NCI-H460 (cell line): Measurements from ENCODE around the gene BRD3. TPM values are rescaled to one million over a fixed set of nuclear protein-coding genes. Genes with fewer than 3 reads are reported as not detected.

Source experiments
- DNase-seq: peaks from one replicate; pipeline ENCODE4 v3.0.0-alpha.2; 2016; ENCODE audit warnings: low read depth; ENCODE audit errors: extremely low read depth
- total RNA-seq: library from RNA; depleted of rRNA; stranded (reverse); fragments of >200 nt; shearing (Covaris generic); gene quantifications from 2 replicates; pipeline ENCODE4 v1.2.3, GENCODE V29; 2014

The BRD3 gene
- total RNA-seq, 1 experiment from 2014 or later: 9.0 TPM

- no peak for DNase-seq
Observed at GRCh38 chr9:134040176-134040565, 27.7 kb downstream of the BRD3 start.

DNA sequence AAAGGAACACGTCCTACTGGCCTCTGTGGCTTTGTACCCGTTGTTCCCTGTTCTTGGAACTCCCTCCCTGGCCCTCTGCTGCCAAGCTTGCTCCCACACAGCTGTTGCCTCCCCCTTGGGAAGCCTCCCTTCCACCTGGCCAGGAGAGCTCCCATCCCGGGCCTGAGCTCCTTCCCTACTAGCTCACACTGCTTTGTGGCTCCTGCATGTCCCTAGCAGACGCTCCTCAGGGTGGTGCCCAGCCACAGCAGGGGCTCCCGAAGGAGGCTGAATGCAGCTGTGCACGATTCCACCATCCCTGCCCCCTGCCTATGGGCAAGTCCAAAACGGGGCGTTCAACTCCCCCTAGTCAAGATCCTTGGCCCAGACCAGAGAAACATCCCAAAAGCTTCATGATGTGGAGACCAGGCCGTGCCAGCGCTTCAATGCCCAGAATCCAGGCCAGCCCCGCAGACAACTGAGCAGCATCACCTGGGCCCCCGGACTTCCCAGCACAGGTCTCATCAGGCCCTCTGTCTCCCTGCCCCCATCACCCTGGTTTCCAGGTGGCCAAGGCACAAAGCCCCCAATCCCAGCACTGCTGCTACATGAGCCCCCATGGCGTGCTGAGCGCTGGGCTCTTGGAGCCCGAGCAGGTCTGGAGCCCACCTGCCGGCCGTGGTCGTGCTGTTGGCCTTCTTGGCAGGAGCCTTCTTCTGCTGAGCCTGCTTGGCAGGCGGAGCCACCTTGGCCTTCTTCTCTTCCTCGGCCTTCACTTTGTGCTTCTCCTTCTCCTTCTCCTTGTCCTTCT, 28.2 kb downstream of the BRD3 start:
- no peak for DNase-seq

DNA sequence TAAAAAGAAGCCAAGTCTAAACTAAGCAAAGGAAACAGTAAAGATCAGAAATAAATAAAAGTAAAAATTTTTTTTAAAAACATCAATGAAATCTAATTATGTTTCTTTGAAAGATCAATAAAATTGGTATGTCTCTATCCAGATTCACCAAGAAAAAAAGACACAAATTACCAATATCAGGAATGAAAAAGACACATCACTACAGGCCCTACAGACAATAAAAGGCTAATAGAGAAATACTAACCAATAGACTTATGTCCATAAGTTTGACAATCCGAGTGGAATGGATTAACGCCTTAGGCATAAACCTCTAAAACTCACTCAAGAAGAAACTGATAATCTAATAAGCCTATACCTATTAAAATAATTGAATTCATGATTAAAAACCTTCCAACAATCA, 30.2 kb downstream of the BRD3 start:
- no peak for DNase-seq

DNA sequence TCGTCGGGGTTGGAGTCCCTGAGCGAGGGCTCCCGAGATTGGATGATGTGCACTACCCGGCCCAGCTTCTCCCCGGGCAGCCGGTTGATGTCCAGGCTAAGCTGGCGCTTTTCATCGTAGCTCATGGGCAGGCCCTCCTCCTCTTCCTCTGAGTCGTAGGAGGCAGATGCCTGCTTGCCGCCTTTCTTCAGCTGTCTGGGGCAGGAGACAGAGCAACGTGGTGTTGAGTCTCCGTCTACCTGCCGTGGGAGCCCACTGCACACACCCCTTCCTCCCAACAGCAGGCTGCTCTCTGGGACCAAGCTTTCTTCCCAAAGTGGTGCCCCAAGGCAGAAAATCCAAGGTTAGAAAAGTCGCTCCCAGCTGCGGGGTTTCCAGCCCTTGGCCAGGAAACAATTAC, 31.7 kb downstream of the BRD3 start:
- DNase-seq: no peak

DNA sequence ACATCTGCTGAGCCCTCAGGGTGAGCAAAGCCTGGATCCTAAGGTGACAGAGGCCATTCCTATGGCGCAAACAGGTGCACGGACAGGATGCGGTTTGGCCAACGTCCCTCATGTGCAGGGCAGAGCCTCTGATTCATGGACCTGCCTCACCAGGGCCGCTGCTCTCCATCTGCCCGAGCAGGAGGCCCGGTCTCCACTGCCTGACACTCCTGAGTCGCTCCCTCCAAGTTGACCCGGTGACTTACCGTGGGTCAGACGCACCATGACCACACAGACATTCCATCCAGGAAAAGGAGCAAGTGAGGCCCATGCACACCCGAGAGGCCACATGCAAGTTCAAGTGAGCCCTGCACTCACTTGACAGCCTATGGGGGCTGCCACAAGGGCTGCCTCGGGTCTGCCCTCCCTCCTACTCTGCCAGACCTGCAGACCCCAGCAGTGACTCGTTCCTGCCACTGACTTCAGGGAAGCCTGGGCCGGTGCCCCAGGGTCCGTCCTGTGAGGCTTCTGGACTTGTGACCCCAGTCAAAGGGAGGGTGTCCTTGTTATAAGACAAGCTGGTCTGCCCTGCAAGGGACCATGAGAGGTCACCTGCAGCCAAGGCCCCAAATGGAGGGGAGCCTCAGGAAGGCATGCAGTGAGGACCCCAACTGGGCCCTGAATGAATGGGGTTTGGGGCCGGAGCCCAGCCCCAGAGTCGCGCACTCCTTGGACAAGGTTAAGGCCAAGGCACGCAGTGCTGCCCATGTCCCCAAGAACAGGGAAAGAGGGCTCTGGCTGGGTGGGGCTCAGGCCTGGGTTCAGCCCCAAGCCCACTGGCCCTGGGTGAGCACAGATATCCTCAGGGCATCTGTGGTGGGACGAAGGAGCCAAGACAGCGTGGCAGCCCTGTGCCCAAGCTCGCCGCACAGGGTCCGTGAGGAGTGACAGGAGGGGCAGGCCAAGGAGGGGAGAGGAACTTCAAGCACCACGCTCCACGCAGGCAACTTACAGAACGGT, 32.5 kb downstream of the BRD3 start:
- DNase-seq: no peak

DNA sequence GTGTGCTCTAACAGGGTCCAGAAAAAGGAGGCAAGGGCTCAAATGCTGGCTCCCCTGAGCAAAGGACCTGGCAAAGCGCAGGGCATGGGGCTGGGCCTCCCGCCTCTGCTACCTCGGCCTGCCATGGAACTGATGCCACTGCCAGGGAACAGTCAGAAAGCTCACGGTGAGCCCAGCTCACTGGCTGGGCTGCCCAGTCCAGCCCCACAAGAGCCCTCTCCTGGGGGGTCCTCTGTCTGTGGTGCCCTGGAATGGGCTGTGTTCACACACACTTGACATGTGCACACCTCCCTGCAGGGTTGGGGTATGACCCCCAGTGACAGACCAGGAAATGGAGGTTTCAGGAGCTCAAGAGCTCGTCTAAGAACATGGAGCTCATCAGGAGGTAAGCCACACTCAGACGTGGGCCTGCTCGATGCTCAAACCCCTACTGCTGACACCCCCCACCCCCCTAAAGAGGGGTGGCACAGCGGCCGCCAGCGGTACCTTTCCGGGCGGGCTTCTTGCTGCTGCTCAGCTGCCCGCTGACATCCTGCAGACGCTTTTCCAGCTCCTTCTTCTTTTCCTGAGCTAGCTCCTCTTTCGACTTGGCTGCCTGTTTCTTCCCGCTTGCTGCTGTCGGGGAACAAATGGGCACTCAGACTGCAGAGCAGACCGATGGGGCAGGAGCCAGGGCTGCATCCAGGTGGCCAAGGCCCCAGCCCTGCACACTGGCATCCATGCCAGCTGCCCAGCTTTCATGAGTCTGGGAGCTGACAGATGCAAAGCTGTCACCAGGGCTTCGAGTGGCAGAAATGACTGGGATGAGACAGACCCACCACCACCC, 33.4 kb downstream of the BRD3 start:
- no peak for DNase-seq

DNA sequence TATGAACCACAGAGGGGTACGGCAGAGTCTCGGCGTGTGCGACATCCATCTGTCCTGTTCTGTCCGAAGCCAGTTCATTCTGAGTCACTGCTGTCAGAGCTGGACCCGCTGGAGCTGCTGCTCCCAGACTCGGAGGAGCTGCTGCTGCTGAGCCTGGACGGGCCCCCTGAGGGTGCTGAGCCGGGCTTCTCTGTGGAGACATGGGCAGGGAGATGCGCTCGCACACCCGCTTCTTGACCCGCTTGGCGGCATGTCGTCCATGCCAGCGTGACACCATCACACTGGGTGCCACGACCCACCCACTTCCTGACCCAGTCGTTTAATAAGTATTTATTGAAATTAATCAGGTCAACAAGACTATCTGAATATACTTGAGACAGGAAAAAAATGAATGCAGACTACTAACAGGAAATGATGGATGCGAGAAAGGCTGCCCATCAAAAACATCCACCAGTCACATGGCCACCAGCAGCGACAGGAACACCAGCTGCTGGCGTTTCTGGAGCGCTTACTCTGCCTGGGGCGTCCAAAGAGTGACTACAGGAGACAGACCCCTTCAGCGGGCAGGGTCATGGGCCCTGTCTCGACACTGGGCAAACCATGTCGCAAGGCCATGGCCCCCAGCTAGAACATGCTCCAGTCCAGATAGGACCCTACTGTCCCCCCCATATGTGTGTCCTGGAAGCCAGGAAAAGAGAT, 34.2 kb downstream of the BRD3 start:
- no peak for DNase-seq

GRCh38 chr9:134032456-134033222, 35.2 kb downstream of the BRD3 start:
- no peak for DNase-seq

- no peak for DNase-seq
Observed at GRCh38 chr9:134031783-134032182, 36.0 kb downstream of the BRD3 start.

DNA sequence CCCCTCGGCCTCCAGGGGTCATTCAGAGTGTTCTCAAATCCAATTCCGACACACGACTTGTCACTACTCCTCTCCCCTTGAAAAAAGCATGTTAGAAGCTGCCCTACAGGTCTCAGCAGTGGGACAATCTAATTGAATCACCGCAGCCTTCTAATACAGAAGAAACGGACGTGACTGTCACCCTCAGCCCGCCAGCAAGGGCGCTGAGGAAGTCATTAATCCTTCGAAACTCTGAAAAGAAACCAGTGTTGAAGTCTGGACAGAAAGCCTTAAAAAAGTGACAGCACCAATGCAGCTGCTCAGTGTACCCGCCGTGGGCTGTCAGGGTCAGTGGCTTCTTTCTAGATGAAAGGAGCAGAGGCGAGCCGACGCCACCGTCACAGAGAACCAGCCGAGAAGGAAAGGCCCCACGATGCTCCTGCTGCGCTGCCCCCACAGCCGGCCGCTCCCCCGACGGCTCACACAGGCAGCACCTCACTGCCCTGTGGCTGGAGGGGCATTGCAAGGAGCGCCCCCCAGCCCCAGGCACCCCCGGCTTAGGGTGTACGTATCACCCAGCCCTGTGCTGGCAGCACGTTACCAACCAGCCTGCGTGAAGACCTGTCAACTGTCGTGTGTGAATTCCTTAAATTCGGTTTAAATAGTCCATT, 36.9 kb downstream of the BRD3 start:
- DNase-seq: no peak

GRCh38 chr9:134029248-134030226, 38.3 kb downstream of the BRD3 start:
- DNase-seq: no peak

DNA sequence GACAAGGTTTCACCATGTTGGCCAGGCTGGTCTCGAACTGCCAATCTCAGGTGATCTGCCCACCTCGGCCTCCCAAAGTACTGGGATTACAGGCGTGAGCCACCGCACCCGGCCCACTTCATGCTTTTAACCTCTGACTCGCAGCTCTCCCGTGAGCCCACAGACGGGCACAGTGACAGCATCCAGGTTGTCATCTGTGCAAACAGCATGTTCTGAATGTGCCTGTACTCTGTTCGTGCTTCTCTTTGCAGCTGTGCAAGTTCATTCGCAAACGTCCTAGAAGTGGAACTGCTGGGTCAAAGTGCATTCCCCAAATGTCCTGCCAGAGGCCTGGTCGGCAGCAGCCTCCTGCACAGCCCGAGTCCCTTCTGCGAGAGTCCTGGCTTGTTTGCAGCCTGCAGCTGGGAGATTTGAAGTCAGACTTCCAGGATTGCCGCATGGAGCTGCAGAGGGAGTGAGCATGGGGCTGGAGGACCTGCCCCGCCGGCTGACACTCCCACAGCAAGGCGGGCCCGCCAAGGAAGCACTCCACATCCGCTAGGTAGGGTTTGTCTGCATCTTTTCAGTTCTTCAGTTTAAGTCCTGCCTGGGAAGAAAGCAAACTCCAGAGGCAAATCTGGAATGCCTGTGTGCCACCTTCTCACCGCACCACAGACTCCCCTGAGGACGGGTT, 39.1 kb downstream of the BRD3 start:
- no peak for DNase-seq

GRCh38 chr9:134028076-134028475, 39.8 kb downstream of the BRD3 start:
- no peak for DNase-seq

DNA sequence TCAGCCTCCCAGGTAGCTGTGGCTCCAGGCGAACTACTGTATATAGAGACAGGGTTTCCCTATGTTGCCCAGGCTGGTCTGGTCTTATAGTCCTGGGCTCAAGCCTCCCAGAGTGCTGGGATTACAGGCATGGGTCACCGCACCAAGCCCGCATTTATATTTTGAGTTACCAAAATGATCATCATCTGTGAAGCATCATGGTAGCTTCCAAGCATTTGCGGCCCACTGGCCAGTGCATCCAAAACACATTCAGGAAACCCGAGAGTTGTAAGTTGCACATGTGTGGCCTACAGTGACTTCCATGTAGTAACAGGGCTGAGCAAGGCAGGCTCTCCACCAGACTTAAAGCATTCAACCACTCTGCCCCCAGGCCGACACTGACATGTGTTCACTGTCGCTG, 40.3 kb downstream of the BRD3 start:
- no peak for DNase-seq

- no peak for DNase-seq
Observed at GRCh38 chr9:134026981-134027380, 40.8 kb downstream of the BRD3 start.

GRCh38 chr9:134026581-134026980, 41.2 kb downstream of the BRD3 start:
- DNase-seq: no peak
